ENCODE results near the gene DISP2.
A peak's percentile ranks its signal among the peaks of the same experiment; 100 is the strongest.

DISP2 gene

DNA sequence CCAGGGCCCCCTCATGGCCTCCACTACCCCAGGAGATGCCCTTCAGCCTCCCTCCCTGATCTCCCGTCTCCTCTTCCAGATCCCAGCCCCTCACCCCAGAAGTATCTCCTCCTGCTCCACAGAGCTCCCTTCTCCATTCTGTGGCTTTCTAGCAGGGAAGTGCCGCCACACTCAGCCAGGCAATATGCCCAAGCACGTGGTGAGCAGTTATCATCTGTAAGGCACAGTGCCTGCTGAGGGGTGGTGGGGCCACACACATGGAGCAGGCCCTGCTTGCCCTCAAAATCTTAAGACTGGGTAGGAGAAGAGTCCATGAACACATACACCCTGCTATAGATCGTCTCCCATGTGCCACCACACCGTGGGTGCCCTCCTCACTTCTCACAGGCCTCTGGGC, 9.5 kb upstream of the DISP2 start:
- Histone ChIP-seq H3K36me3 (ENCODE audit: control insufficient read depth in 2 of 2, insufficient read depth in 1 of 2, low read length in 2 of 2) (no peaks in the 10 kb centered on the region), H3K4me1 (ENCODE audit: control insufficient read depth, insufficient read depth, low read length) (no peaks in the 10 kb centered on the region), H3K27ac (ENCODE audit: extremely low read depth, low read depth, low read length) (no peak overlapping the region), H3K9me3 (ENCODE audit: control insufficient read depth, insufficient read depth, low read depth, low read length) (no peaks in the 10 kb centered on the region), H3K4me3 (ENCODE audit: low read depth, low read length) (no peak overlapping the region)
- POLR2A ChIA-PET, result no interaction called here
- CTCF ChIA-PET, result interaction anchor here (0.6 kb wide), 1 partner anchor 18 kb away, joined by 3 read pairs; no protein-coding TSS in a partner anchor
- TF ChIP-seq MYNN (tag by site-specific recombination; IDR thresholded peaks at IDR 0.05; ENCODE audit: borderline replicate concordance), result no peak

DNA sequence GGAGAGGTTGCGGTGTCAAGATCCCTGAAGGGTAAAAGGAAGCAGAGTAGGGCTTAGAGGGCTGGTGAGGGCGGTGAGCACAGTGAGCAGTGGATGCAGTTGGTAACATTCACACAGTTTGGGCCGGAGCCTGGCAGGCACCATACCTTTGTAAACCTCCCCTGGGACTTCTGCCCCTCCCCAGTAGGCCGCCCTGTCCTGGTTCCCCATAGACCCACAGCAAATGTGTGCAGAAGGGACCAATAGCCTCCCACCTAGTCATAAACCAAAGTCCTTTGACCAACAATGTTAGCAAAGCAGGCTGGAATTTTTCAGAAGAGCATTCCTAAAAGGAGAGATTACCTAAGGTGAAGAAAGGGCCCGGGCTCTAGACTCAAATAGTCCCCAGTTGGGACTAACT, 8.9 kb upstream of the DISP2 start:
- TF ChIP-seq ZNF394 (tag by site-specific recombination; IDR thresholded peaks at IDR 0.05; ENCODE audit: borderline replicate concordance), result no peak
- ChIA-PET POLR2A (no interaction called here), CTCF (no interaction called here)
- no peaks in the 10 kb centered on the region for H3K9me3 ChIP-seq (ENCODE audit: control insufficient read depth, insufficient read depth, low read depth, low read length)
- H3K4me3 ChIP-seq (ENCODE audit: low read depth, low read length), result no peak overlapping the region
- H3K27ac ChIP-seq (ENCODE audit: extremely low read depth, low read depth, low read length), result no peak overlapping the region
- no peaks in the 10 kb centered on the region for H3K36me3 ChIP-seq (ENCODE audit: control insufficient read depth in 2 of 2, insufficient read depth in 1 of 2, low read length in 2 of 2)
- H3K4me1 ChIP-seq (ENCODE audit: control insufficient read depth, insufficient read depth, low read length), result no peaks in the 10 kb centered on the region

DNA sequence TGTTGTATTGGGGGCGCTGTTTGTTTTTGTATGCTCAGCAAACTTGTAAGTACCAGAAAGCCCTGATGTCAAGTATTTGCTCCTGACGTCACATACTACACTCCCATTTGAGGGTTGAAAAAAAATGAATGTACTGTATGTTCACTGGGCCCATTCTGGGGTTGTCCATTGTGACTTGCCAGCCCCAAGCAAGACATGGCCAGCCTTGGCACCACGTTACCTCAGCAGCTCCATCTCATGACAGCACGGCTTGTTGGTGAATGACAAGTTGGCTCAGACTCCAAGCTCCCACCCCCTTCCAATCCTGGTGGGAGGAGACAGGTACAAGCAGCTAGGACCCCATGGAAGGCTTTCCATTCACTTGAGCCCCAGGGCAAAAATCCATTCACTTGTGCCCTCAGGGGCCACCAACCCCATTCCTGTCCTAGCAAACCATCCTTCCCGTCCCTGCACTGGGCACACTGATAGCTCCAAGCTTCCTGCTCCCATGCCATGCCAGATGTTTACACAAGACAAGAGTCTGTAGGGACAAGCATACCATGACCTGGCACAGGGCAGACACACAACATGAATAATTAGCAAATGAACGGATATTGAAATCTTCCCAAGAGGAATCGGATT, 5.6 kb upstream of the DISP2 start:
- POLR2A ChIA-PET, result no interaction called here
- CTCF ChIA-PET, result interaction anchor here (0.5 to 2.0 kb wide), 6 partner anchors 9 to 79 kb away, joined by 3 to 9 read pairs (median 3); partner anchors contain the start of gene PLCB2
- TF ChIP-seq ZNF155 (tag by site-specific recombination; IDR thresholded peaks at IDR 0.05), result no peak
- TF ChIP-seq, protein P1, sequence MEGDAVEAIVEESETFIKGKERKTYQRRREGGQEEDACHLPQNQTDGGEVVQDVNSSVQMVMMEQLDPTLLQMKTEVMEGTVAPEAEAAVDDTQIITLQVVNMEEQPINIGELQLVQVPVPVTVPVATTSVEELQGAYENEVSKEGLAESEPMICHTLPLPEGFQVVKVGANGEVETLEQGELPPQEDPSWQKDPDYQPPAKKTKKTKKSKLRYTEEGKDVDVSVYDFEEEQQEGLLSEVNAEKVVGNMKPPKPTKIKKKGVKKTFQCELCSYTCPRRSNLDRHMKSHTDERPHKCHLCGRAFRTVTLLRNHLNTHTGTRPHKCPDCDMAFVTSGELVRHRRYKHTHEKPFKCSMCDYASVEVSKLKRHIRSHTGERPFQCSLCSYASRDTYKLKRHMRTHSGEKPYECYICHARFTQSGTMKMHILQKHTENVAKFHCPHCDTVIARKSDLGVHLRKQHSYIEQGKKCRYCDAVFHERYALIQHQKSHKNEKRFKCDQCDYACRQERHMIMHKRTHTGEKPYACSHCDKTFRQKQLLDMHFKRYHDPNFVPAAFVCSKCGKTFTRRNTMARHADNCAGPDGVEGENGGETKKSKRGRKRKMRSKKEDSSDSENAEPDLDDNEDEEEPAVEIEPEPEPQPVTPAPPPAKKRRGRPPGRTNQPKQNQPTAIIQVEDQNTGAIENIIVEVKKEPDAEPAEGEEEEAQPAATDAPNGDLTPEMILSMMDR (tag by site-specific recombination; IDR thresholded peaks at IDR 0.05), result no peak
- TF ChIP-seq ZSCAN16 (tag by site-specific recombination; IDR thresholded peaks at IDR 0.05), result no peak
- TF ChIP-seq ZNF48 (tag by site-specific recombination; IDR thresholded peaks at IDR 0.05), result no peak
- no peak for TF ChIP-seq ZNF585B (tag by site-specific recombination; IDR thresholded peaks at IDR 0.05)
- TF ChIP-seq ZBTB17 (tag by site-specific recombination; IDR thresholded peaks at IDR 0.05), result no peak
- TF ChIP-seq ZNF548 (tag by site-specific recombination; IDR thresholded peaks at IDR 0.05), result no peak
- TF ChIP-seq BCL11A (tag by site-specific recombination; IDR thresholded peaks at IDR 0.05; ENCODE audit: low read depth), result no peak
- TF ChIP-seq ZNF701 (tag by site-specific recombination; IDR thresholded peaks at IDR 0.05), result no peak
- TF ChIP-seq, protein P2, sequence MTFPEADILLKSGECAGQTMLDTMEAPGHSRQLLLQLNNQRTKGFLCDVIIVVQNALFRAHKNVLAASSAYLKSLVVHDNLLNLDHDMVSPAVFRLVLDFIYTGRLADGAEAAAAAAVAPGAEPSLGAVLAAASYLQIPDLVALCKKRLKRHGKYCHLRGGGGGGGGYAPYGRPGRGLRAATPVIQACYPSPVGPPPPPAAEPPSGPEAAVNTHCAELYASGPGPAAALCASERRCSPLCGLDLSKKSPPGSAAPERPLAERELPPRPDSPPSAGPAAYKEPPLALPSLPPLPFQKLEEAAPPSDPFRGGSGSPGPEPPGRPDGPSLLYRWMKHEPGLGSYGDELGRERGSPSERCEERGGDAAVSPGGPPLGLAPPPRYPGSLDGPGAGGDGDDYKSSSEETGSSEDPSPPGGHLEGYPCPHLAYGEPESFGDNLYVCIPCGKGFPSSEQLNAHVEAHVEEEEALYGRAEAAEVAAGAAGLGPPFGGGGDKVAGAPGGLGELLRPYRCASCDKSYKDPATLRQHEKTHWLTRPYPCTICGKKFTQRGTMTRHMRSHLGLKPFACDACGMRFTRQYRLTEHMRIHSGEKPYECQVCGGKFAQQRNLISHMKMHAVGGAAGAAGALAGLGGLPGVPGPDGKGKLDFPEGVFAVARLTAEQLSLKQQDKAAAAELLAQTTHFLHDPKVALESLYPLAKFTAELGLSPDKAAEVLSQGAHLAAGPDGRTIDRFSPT (tag by site-specific recombination; IDR thresholded peaks at IDR 0.05), result no peak
- TF ChIP-seq ZNF2 (tag by site-specific recombination; IDR thresholded peaks at IDR 0.05), result no peak
- H3K4me1 ChIP-seq (ENCODE audit: control insufficient read depth, insufficient read depth, low read length), result 0 out of 2 replicates have a peak, but pooled peaks cover 4% of the 10 kb centered on the region
- H3K9me3 ChIP-seq (ENCODE audit: control insufficient read depth, insufficient read depth, low read depth, low read length), result no peaks in the 10 kb centered on the region
- H3K27ac ChIP-seq (ENCODE audit: extremely low read depth, low read depth, low read length), result no peak overlapping the region
- H3K36me3 ChIP-seq (ENCODE audit: control insufficient read depth in 2 of 2, insufficient read depth in 1 of 2, low read length in 2 of 2), result no peaks in the 10 kb centered on the region
- no peak overlapping the region for H3K4me3 ChIP-seq (ENCODE audit: low read depth, low read length)

DNA sequence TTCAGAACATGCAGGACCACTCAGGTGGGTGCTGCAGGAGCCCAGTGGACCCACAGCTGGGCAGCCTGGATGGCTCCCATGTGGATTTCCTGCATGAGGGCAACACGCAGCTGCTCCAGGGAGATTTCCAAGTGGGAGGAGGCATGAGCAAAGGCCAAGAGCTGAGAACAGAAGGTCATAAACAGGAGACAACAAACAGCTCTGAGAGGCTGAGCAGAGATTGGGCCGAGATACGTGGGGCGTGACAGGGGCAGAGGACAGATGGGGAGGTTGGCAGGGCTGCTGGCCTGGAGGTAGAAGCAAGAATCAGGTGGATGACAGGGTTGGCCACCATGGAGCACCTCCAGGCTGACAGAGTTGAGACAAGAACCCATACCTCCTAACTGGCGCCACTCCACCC, 4.3 kb upstream of the DISP2 start:
- no peak overlapping the region for H3K27ac ChIP-seq (ENCODE audit: extremely low read depth, low read depth, low read length)
- no peak for TF ChIP-seq ZNF132 (tag by site-specific recombination; IDR thresholded peaks at IDR 0.05; ENCODE audit: borderline replicate concordance)
- TF ChIP-seq GLIS1 (tag by site-specific recombination; IDR thresholded peaks at IDR 0.05), result 0 out of 2 replicates have a peak, but pooled peaks have one; percentile 7
- H3K4me3 ChIP-seq (ENCODE audit: low read depth, low read length), result no peak overlapping the region
- H3K4me1 ChIP-seq (ENCODE audit: control insufficient read depth, insufficient read depth, low read length), result 0 out of 2 replicates have a peak, but pooled peaks cover 4% of the 10 kb centered on the region
- POLR2A ChIA-PET, result no interaction called here
- H3K36me3 ChIP-seq (ENCODE audit: control insufficient read depth in 2 of 2, insufficient read depth in 1 of 2, low read length in 2 of 2), result no peaks in the 10 kb centered on the region
- CTCF ChIA-PET, result interaction anchor here (0.6 to 1.1 kb wide), 4 partner anchors 9 to 157 kb away, joined by 3 to 5 read pairs (median 4); no protein-coding TSS in a partner anchor
- H3K9me3 ChIP-seq (ENCODE audit: control insufficient read depth, insufficient read depth, low read depth, low read length), result no peaks in the 10 kb centered on the region

All from HEK293 (cell line).